Right lobe of liver (tissue), 4 donors: Measurements from ENCODE around the gene ADGRA1.

Experiments used
- POLR2A ChIP-seq: fragments of 450-650 bp; IDR thresholded peaks from one replicate; pipeline ENCODE4 v1.6.1; 2017; ENCODE audit warnings: antibody characterized with exemption, mild to moderate bottlenecking
- TF ChIP-seq, protein P1 (sequence below), 4 donors: fragments of 200-600 bp in 3 of 4; fragments of 450-650 bp in 1 of 4; IDR thresholded peaks; one replicate each; pipeline versions ENCODE4 v1.5.1 to v1.8.0; 2016 to 2022; ENCODE audit warnings: antibody characterized with exemption in 4 of 4, mild to moderate bottlenecking in 2 of 4
- donor health status: DM: no; HTN: no; CAD: no.
- donor health status: DM: no; HTN: no; CAD: no.
- donor health status: DM: no; HTN: yes; CAD: no.

- TF ChIP-seq, protein P1, sequence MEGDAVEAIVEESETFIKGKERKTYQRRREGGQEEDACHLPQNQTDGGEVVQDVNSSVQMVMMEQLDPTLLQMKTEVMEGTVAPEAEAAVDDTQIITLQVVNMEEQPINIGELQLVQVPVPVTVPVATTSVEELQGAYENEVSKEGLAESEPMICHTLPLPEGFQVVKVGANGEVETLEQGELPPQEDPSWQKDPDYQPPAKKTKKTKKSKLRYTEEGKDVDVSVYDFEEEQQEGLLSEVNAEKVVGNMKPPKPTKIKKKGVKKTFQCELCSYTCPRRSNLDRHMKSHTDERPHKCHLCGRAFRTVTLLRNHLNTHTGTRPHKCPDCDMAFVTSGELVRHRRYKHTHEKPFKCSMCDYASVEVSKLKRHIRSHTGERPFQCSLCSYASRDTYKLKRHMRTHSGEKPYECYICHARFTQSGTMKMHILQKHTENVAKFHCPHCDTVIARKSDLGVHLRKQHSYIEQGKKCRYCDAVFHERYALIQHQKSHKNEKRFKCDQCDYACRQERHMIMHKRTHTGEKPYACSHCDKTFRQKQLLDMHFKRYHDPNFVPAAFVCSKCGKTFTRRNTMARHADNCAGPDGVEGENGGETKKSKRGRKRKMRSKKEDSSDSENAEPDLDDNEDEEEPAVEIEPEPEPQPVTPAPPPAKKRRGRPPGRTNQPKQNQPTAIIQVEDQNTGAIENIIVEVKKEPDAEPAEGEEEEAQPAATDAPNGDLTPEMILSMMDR (IDR thresholded peaks at IDR 0.05) = no peak
- TF ChIP-seq POLR2A = no peak
These were observed 31.7 kb upstream of the ADGRA1 start for GRCh38 chr10:133056001-133056400.
